H1 (cell line): ENCODE results near the gene ZBTB7B. TPM values are rescaled to one million over a fixed set of nuclear protein-coding genes. Genes with fewer than 3 reads are reported as not detected.
"Not testable (repeated sequence)": the region's sequence is repeated elsewhere in the genome, so short reads cannot be mapped to it uniquely, and the experiment has no call there.

Source experiments
- CTCF ChIA-PET: fragments of 300-600 bp; sonication (Branson Sonifier 250); formaldehyde crosslinking; loops from one replicate; lab custom pipeline; 2021; ENCODE audit not compliant: partially characterized antibody; lab: Charles Lee
- POLR2A ChIA-PET: fragments of 300-600 bp; sonication (Branson Sonifier 250); formaldehyde crosslinking; loops from one replicate; lab custom pipeline; 2021; ENCODE audit warnings: inconsistent platforms; ENCODE audit not compliant: partially characterized antibody; lab: Charles Lee
- DNase-seq, 2 experiments: peaks; one replicate each; pipeline versions ENCODE4 v3.0.0 to v3.0.0-alpha.2; 2010 to 2022; ENCODE audit warnings: low spot score in 2 of 2, low read depth in 1 of 2, mixed read lengths in 1 of 2
- FAIRE-seq: peaks from 2 replicates; lab custom pipeline; 2011; peaks lifted over from hg19 to GRCh38; lab: Jason Lieb, UNC
- H2AFZ ChIP-seq: 2 replicates; pipeline ENCODE4 v1.8.1; 2012; ENCODE audit warnings: low read length, inconsistent platforms
- H2AK5ac ChIP-seq: 2 replicates; pipeline ENCODE4 v1.6.1; 2013; ENCODE audit warnings: low read depth, low read length
- H2BK120ac ChIP-seq: replicated peaks from 2 replicates; pipeline ENCODE3; 2013; ENCODE audit warnings: low read depth, low read length, inconsistent platforms
- H2BK12ac ChIP-seq: 2 replicates; pipeline ENCODE4 v1.6.1; 2013; ENCODE audit warnings: low read depth, low read length
- H2BK15ac ChIP-seq: 2 replicates; pipeline ENCODE4 v1.6.1; 2013; ENCODE audit warnings: low read length
- H2BK20ac ChIP-seq: 2 replicates; pipeline ENCODE4 v1.6.1; 2013; ENCODE audit warnings: low read length
- H2BK5ac ChIP-seq: 2 replicates; pipeline ENCODE4 v1.6.1; 2013; ENCODE audit warnings: low read depth, low read length
- H3K14ac ChIP-seq: 2 replicates; pipeline ENCODE4 v1.6.1; 2013; ENCODE audit warnings: inconsistent platforms; ENCODE audit not compliant: insufficient read length
- H3K18ac ChIP-seq: 2 replicates; pipeline ENCODE4 v1.6.1; 2013; ENCODE audit warnings: low read length; ENCODE audit errors: extremely low read depth
- H3K23ac ChIP-seq: 2 replicates; pipeline ENCODE4 v1.6.1; 2013; ENCODE audit warnings: inconsistent platforms; ENCODE audit not compliant: insufficient read length
- H3K23me2 ChIP-seq: 2 replicates; pipeline ENCODE4 v1.6.1; 2013; ENCODE audit warnings: low read depth, low read length
- H3K27ac ChIP-seq: 2 replicates; pipeline ENCODE4 v1.6.1; 2011; ENCODE audit warnings: low read depth, low read length, inconsistent platforms
- H3K27me3 ChIP-seq, 4 experiments: replicated peaks in 1 of 4; 1 replicate in 1 of 4; 2 replicates in 3 of 4; pipeline versions ENCODE4 v1.6.1 to v1.8.1; 2011 to 2013; ENCODE audit warnings: low read length in 3 of 4, mild to moderate bottlenecking in 3 of 4, inconsistent platforms in 2 of 4, mixed read lengths in 2 of 4, moderate library complexity in 1 of 4; ENCODE audit not compliant: control insufficient read depth in 3 of 4, insufficient read depth in 3 of 4; ENCODE audit errors: extremely low read depth in 1 of 4
- H3K36me3 ChIP-seq, 4 experiments: 2 replicates each; pipeline versions ENCODE4 v1.6.1 to v1.8.1; 2011 to 2013; ENCODE audit warnings: mild to moderate bottlenecking in 4 of 4, low read length in 3 of 4, moderate library complexity in 2 of 4, control low read depth in 1 of 4, inconsistent platforms in 1 of 4; ENCODE audit not compliant: insufficient read depth in 4 of 4, control insufficient read depth in 2 of 4
- H3K4ac ChIP-seq: replicated peaks from 2 replicates; pipeline ENCODE3; 2013; ENCODE audit warnings: low read length, low read depth, mixed read lengths, inconsistent platforms; ENCODE audit not compliant: insufficient read length
- H3K4me1 ChIP-seq, 4 experiments: replicated peaks in 1 of 4; 1 replicate in 1 of 4; 2 replicates in 3 of 4; pipeline versions ENCODE4 v1.6.1 to v1.8.1; 2011 to 2013; ENCODE audit warnings: low read length in 3 of 4, inconsistent platforms in 2 of 4, mixed read lengths in 1 of 4; ENCODE audit not compliant: insufficient read depth in 4 of 4, control insufficient read depth in 3 of 4
- H3K4me2 ChIP-seq, 2 experiments: 2 replicates each; pipeline versions ENCODE4 v1.6.1 to v1.8.1; 2011 to 2013; ENCODE audit warnings: low read depth in 2 of 2, low read length in 2 of 2, control low read depth in 1 of 2, inconsistent platforms in 1 of 2, mild to moderate bottlenecking in 1 of 2; ENCODE audit not compliant: insufficient read depth in 1 of 2
- H3K4me3 ChIP-seq, 4 experiments: fragments of 200-600, 300-600 bp in 1 of 4; sonication (generic), shearing (Covaris generic), sonication (Bioruptor Twin) in 1 of 4; 2 replicates each; pipeline versions ENCODE4 v1.5.1 to v1.8.1; 2011 to 2016; ENCODE audit warnings: low read length in 4 of 4, low read depth in 3 of 4, control low read depth in 2 of 4, inconsistent platforms in 2 of 4, mild to moderate bottlenecking in 2 of 4, mixed read lengths in 1 of 4, moderate library complexity in 1 of 4; ENCODE audit not compliant: insufficient read depth in 2 of 4; ENCODE audit errors: extremely low read depth in 1 of 4
- H3K56ac ChIP-seq: replicated peaks from 2 replicates; pipeline ENCODE3; 2013; ENCODE audit warnings: low read depth, mild to moderate bottlenecking, mixed read lengths, low read length, inconsistent platforms; ENCODE audit not compliant: insufficient read length
- H3K79me1 ChIP-seq: 2 replicates; pipeline ENCODE4 v1.6.1; 2013; ENCODE audit warnings: low read depth, low read length, control low read depth
- H3K79me2 ChIP-seq, 2 experiments: 2 replicates each; pipeline versions ENCODE4 v1.6.1 to v1.8.1; 2012 to 2013; ENCODE audit warnings: low read length in 2 of 2, mild to moderate bottlenecking in 2 of 2, inconsistent platforms in 1 of 2; ENCODE audit not compliant: insufficient read depth in 2 of 2, control insufficient read depth in 1 of 2
- H3K9ac ChIP-seq, 4 experiments: replicated peaks in 1 of 4; 1 replicate in 1 of 4; 2 replicates in 3 of 4; pipeline versions ENCODE4 v1.6.1 to v1.8.1; 2011 to 2013; ENCODE audit warnings: low read depth in 3 of 4, low read length in 3 of 4, control low read depth in 2 of 4, mild to moderate bottlenecking in 2 of 4, moderate library complexity in 2 of 4, inconsistent platforms in 1 of 4; ENCODE audit errors: extremely low read depth in 1 of 4
- H3K9me3 ChIP-seq, 2 experiments: 2 replicates each; pipeline versions ENCODE4 v1.6.1 to v1.8.1; 2012 to 2013; ENCODE audit warnings: mild to moderate bottlenecking in 2 of 2, moderate library complexity in 2 of 2, control low read depth in 1 of 2, inconsistent platforms in 1 of 2, low read depth in 1 of 2, low read length in 1 of 2, mixed read lengths in 1 of 2; ENCODE audit not compliant: insufficient read depth in 2 of 2
- H4K20me1 ChIP-seq, 2 experiments: replicated peaks in 1 of 2; 2 replicates each; pipeline versions ENCODE3 to v1.8.1; 2011 to 2013; ENCODE audit warnings: inconsistent platforms in 2 of 2, low read length in 2 of 2, mild to moderate bottlenecking in 1 of 2; ENCODE audit not compliant: insufficient read depth in 2 of 2, control insufficient read depth in 1 of 2
- H4K5ac ChIP-seq: 2 replicates; pipeline ENCODE4 v1.6.1; 2013; ENCODE audit warnings: low read length, low read depth, mixed read lengths, inconsistent platforms; ENCODE audit not compliant: insufficient read length
- H4K8ac ChIP-seq: 2 replicates; pipeline ENCODE4 v1.8.0; 2013; ENCODE audit warnings: mild to moderate bottlenecking, moderate library complexity, low read length, inconsistent platforms; ENCODE audit not compliant: insufficient read depth; ENCODE audit errors: extremely low read depth
- H4K91ac ChIP-seq: replicated peaks from 2 replicates; pipeline ENCODE3; 2013; ENCODE audit warnings: low read length, mixed read lengths, inconsistent platforms; ENCODE audit not compliant: insufficient read length
- RBBP5 ChIP-seq: IDR thresholded peaks from 2 replicates; pipeline ENCODE4 v1.7.1; 2012; ENCODE audit warnings: low read depth, mild to moderate bottlenecking, inconsistent platforms, low read length, moderate library complexity, borderline replicate concordance
- WGBS, 2 experiments: shearing (Covaris generic) in 1 of 2; methylation state at CpG; one replicate each; pipeline versions ENCODE4 v1.1.6 to v1.1.7; 2013 to 2015; ENCODE audit warnings: low lambda C conversion rate in 2 of 2, mixed read lengths in 2 of 2, inconsistent platforms in 1 of 2, low coverage in 1 of 2, missing lambda C conversion rate in 1 of 2; ENCODE audit not compliant: insufficient replicate concordance in 2 of 2, insufficient coverage in 1 of 2, insufficient read length in 1 of 2; ENCODE audit errors: extremely low coverage in 1 of 2, missing lambda C conversion rate in 1 of 2; 5-methylcytosine and 5-hydroxymethylcytosine counted together
- polyA plus RNA-seq, 7 experiments: library from polyadenylated mRNA; depleted of rRNA in 3 of 7; stranded (reverse) in 5 of 7; unstranded in 2 of 7; fragments of >200 nt in 5 of 7; fragments of 200-250 nt in 2 of 7; gene quantifications; 1 replicate in 5 of 7; 2 replicates in 1 of 7; 4 replicates in 1 of 7; pipeline versions ENCODE4 v1.2.1 to v1.2.3, GENCODE V29; 2011 to 2013; ENCODE audit warnings: missing spikeins in 2 of 7, mixed read lengths in 2 of 7
- total RNA-seq: library from RNA; stranded (reverse); fragmentation: NEBNext Ultra II Directional; extraction: Animal tissue kit (Norgen Biotek cat#: 25700); gene quantifications from 2 replicates; pipeline ENCODE4 v1.2.1, GENCODE V29; 2021

The ZBTB7B gene
- total and polyA plus RNA-seq, 2 of the 8 experiments (the other 6 are each of a cell fraction or from before 2014, with no cell fraction given), result 24.5 to 36.9 TPM

DNA sequence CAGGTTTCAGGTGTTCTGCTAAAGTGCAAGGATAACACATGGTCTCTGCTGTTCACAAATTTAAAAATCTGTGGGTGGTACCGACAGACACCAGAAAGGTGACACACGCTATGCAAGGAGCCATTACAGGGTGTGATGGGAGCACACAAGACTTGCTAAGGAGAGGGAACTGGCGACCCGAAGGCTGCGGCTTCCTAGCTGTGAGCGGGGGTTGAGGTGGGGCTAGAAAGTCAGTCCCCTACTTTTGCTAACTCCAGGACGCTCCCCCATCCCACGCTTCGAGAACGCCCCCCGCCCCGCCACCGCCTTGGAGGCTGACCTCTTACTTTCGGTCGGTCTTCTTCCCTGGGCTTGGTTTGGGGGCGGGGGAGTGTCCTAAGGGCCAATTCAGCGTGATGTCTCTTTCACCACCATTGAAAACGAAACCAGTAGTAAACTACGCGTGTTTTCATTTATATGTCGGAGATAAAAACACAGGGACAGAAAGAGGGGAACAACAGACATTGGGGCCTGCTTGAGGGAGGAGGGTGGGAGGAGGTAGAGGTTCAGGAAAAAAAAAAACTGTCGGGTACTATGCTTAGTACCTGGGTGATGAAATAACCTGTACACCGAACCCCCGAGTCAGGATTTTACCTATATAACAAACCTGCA is 27.1 kb upstream of the ZBTB7B start (continued):
- no peak for TF ChIP-seq RBBP5

DNA sequence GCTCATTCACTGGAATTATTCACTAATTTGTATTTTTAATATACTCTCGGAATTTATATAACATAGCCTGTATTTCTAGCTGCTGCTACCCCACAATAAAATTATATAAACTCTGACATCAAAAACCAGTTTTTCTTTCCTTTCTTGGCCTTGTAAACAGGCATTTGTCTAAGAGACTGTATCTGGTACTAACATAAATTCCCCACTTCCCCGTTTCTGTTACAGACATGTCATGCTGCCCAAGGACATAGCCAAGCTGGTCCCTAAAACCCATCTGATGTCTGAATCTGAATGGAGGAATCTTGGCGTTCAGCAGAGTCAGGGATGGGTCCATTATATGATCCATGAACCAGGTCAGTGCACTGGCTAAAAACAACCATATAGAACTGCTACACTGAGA is 24.8 kb upstream of the ZBTB7B start:
- H3K14ac ChIP-seq, H2AFZ ChIP-seq, H3K4me2 ChIP-seq, H3K56ac ChIP-seq, H2BK5ac ChIP-seq, H2BK20ac ChIP-seq, H4K20me1 ChIP-seq, H3K9ac ChIP-seq, H3K18ac ChIP-seq, H2BK15ac ChIP-seq, H2AK5ac ChIP-seq, H4K91ac ChIP-seq, H3K23ac ChIP-seq, H3K27me3 ChIP-seq, DNase-seq, H4K5ac ChIP-seq, H2BK120ac ChIP-seq, H3K27ac ChIP-seq, H2BK12ac ChIP-seq, H4K8ac ChIP-seq, FAIRE-seq, H3K4ac ChIP-seq, H3K9me3 ChIP-seq, H3K79me1 ChIP-seq, H3K4me3 ChIP-seq: not testable (repeated sequence)
- Histone ChIP-seq H3K36me3 (peaks cover 9 to 30% (median 17%) of the 10 kb centered on the region in 4 experiments), H3K4me1 (peaks cover 0 to 12% (median 5%) of the 10 kb centered on the region in 4 experiments; a peak in 4 of 7 replicates), H3K79me2 (peaks cover 19 to 54% of the 10 kb centered on the region in 2 experiments), H3K23me2 (peaks cover 12% of the 10 kb centered on the region)
- ChIA-PET POLR2A (interaction anchor here (22.4 to 42.8 kb wide), 2 partner anchors 17 to 19 kb away, joined by 662 to 702 read pairs; partner anchors contain the start of genes LENEP, PBXIP1, PYGO2 and ZBTB7B), CTCF (interaction anchor here (20.6 kb wide), 1 partner anchor 19 kb away, joined by 334 read pairs; the partner anchor contains the start of gene LENEP)
- WGBS, 2 experiments, result 92% methylated on average over 3 of the region's 3 CpGs; no CpG with 5 or more reads in 1 of the 2 experiments
